BLaER1 (cell line): ENCODE results near the gene SLC23A2.

ENCODE experiments used
- H3K27ac ChIP-seq: shearing (Covaris generic); formaldehyde crosslinking; 2 replicates; pipeline ENCODE4 v1.8.1; 2022
- H3K27me3 ChIP-seq: shearing (Covaris generic); formaldehyde crosslinking; 2 replicates; pipeline ENCODE4 v1.8.1; 2022
- H3K36me3 ChIP-seq: shearing (Covaris generic); formaldehyde crosslinking; 2 replicates; pipeline ENCODE4 v1.8.1; 2022
- H3K4me1 ChIP-seq: shearing (Covaris generic); formaldehyde crosslinking; 2 replicates; pipeline ENCODE4 v1.8.1; 2022
- H3K4me2 ChIP-seq: shearing (Covaris generic); formaldehyde crosslinking; 2 replicates; pipeline ENCODE4 v1.8.1; 2022
- H3K4me3 ChIP-seq: shearing (Covaris generic); formaldehyde crosslinking; 2 replicates; pipeline ENCODE4 v1.8.1; 2022
- H3K9ac ChIP-seq: shearing (Covaris generic); formaldehyde crosslinking; 2 replicates; pipeline ENCODE4 v1.8.1; 2022
- H3K9me3 ChIP-seq: shearing (Covaris generic); formaldehyde crosslinking; 2 replicates; pipeline ENCODE4 v1.8.1; 2022
- H4K20me1 ChIP-seq: shearing (Covaris generic); formaldehyde crosslinking; 2 replicates; pipeline ENCODE4 v1.8.1; 2022
- Cebpa-rat ChIP-seq: shearing (Covaris generic); IDR thresholded peaks from 2 replicates; pipeline ENCODE4 v1.8.1; 2022

Gene SLC23A2

DNA sequence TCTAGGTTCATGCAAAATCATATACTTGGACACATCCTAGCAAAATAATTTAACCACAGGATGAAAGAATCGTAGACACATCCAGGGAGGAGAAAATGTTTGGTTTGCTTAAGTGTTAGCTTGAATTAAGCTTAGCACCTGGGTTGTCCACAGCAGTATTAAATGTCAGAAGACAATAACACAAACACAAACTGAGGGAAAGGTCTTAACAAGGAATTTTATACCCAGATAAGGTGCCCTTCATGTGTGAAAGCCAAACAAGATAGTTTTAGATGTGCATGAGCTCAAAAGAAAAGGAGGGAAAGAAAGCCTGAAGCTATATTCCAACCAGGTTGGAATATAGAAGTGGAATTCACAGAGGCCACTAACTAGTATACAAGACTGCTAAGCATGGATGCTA is 49.1 kb downstream of the SLC23A2 start:
- TF ChIP-seq Cebpa-rat: no peak
- Histone ChIP-seq H3K4me3 (no peak overlapping the region), H3K9ac (no peak overlapping the region), H4K20me1 (peaks cover 63% of the 10 kb centered on the region; the same call in 1 of the 2 replicates), H3K36me3 (peaks cover 42% of the 10 kb centered on the region), H3K27me3 (no peaks in the 10 kb centered on the region), H3K27ac (no peak overlapping the region), H3K4me2 (no peak overlapping the region), H3K9me3 (peaks cover 21% of the 10 kb centered on the region), H3K4me1 (no peaks in the 10 kb centered on the region)

DNA sequence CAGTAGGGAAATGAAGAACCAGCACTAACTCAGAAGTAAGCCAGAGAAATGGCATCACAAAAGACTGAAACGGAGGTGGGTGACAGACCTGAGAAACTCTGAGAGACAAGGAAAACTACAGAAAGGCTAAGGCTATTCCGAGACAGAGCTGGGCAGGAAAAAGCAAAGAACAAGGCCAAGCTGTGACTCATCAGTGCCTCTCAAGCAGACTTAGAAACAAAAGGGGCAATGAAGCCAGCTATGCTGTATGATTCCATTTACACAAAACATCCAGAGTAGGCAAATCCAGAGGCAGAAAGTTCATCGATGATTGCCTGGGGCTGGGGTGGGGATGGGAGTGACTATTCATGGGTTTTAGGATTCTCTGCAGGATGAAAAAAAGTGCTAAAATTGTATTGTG is 50.0 kb downstream of the SLC23A2 start:
- Histone ChIP-seq H3K9me3 (peaks cover 21% of the 10 kb centered on the region), H3K4me1 (no peaks in the 10 kb centered on the region), H3K27me3 (no peaks in the 10 kb centered on the region), H4K20me1 (peaks cover 63% of the 10 kb centered on the region), H3K4me3 (no peak overlapping the region), H3K9ac (no peak overlapping the region), H3K27ac (no peak overlapping the region), H3K4me2 (no peak overlapping the region), H3K36me3 (peaks cover 51% of the 10 kb centered on the region)
- TF ChIP-seq Cebpa-rat: no peak

GRCh38 chr20:4950841-4951240 is 50.5 kb downstream of the SLC23A2 start:
- H3K27me3 ChIP-seq: no peaks in the 10 kb centered on the region
- no peak overlapping the region for H3K4me3 ChIP-seq
- no peak overlapping the region for H3K4me2 ChIP-seq
- H3K9me3 ChIP-seq: peaks cover 21% of the 10 kb centered on the region
- H3K4me1 ChIP-seq: no peaks in the 10 kb centered on the region
- H3K36me3 ChIP-seq: peaks cover 55% of the 10 kb centered on the region
- no peak overlapping the region for H3K9ac ChIP-seq
- TF ChIP-seq Cebpa-rat: no peak
- H4K20me1 ChIP-seq: peaks cover 65% of the 10 kb centered on the region
- no peak overlapping the region for H3K27ac ChIP-seq

DNA sequence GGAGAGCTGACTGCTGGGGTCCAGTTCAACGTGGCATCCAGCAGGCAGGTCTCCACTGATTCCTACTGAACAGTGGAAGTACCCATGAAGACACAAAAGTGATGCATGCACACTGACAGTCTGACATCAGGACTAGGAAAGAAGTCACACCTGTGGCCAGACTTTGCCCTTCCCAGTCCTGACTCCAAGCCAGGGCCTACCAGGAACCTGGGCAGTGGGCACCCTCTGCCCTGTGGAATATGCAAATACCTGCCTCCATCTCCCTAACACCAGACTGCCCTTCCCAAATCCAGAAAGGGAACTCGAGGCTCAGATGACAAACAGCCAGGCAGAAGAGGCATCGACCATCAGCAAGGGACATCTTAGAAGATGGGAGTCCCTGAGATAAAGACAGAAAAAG is 50.9 kb downstream of the SLC23A2 start:
- Histone ChIP-seq H3K4me3 (no peak overlapping the region), H3K9me3 (peaks cover 21% of the 10 kb centered on the region)
- no peak for TF ChIP-seq Cebpa-rat

GRCh38 chr20:4949833-4950178 is 51.5 kb downstream of the SLC23A2 start:
- peaks cover 21% of the 10 kb centered on the region for H3K9me3 ChIP-seq
- H3K27ac ChIP-seq: no peak overlapping the region
- H3K4me2 ChIP-seq: no peak overlapping the region
- H3K9ac ChIP-seq: no peak overlapping the region
- no peaks in the 10 kb centered on the region for H3K4me1 ChIP-seq
- H4K20me1 ChIP-seq: peaks cover 63% of the 10 kb centered on the region
- H3K36me3 ChIP-seq: peaks cover 57% of the 10 kb centered on the region
- no peaks in the 10 kb centered on the region for H3K27me3 ChIP-seq
- H3K4me3 ChIP-seq: no peak overlapping the region
- TF ChIP-seq Cebpa-rat: no peak

More for the DNA sequence above, 50.9 kb downstream of the SLC23A2 start:
- H4K20me1 ChIP-seq: peaks cover 65% of the 10 kb centered on the region
- no peaks in the 10 kb centered on the region for H3K27me3 ChIP-seq
- no peaks in the 10 kb centered on the region for H3K4me1 ChIP-seq
- H3K27ac ChIP-seq: no peak overlapping the region
- H3K9ac ChIP-seq: no peak overlapping the region
- peaks cover 57% of the 10 kb centered on the region for H3K36me3 ChIP-seq
- no peak overlapping the region for H3K4me2 ChIP-seq

- H3K4me1 ChIP-seq: peaks cover under 1% of the 10 kb centered on the region
- H3K4me3 ChIP-seq: no peak overlapping the region
- peaks cover 13% of the 10 kb centered on the region for H3K9me3 ChIP-seq
- no peak for TF ChIP-seq Cebpa-rat
- no peaks in the 10 kb centered on the region for H3K27me3 ChIP-seq
- no peak overlapping the region for H3K4me2 ChIP-seq
- H4K20me1 ChIP-seq: peaks cover 73% of the 10 kb centered on the region
- H3K27ac ChIP-seq: no peak overlapping the region
- no peak overlapping the region for H3K9ac ChIP-seq
- peaks cover 52% of the 10 kb centered on the region for H3K36me3 ChIP-seq
Observed at GRCh38 chr20:4947817-4948559, 53.3 kb downstream of the SLC23A2 start.

DNA sequence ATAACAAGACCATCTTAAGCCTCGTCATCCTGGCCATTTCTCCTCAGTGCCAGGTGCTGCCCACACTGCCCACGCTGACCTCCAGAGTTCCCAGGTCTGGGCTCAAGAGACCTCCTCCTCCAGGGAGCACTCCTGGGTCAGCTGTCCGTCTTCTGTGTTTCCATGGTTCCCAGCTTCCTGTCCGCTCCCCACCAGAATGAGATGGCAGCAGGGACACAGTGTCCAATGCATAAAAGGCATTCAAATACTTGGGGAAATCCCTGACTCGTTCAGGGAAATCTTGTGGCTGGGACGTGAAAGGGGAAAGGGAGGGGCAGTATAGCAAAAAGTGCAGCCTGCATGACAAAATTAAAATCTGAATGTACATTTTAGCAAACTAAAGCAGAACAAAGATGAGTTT is 54.3 kb downstream of the SLC23A2 start:
- H3K36me3 ChIP-seq: peaks cover 42% of the 10 kb centered on the region
- H3K4me2 ChIP-seq: no peak overlapping the region
- no peak overlapping the region for H3K27ac ChIP-seq
- peaks cover 83% of the 10 kb centered on the region for H4K20me1 ChIP-seq
- H3K27me3 ChIP-seq: no peaks in the 10 kb centered on the region
- H3K9me3 ChIP-seq: peaks cover 3% of the 10 kb centered on the region
- H3K4me1 ChIP-seq: peaks cover 11% of the 10 kb centered on the region
- TF ChIP-seq Cebpa-rat: no peak
- no peak overlapping the region for H3K4me3 ChIP-seq
- H3K9ac ChIP-seq: no peak overlapping the region

DNA sequence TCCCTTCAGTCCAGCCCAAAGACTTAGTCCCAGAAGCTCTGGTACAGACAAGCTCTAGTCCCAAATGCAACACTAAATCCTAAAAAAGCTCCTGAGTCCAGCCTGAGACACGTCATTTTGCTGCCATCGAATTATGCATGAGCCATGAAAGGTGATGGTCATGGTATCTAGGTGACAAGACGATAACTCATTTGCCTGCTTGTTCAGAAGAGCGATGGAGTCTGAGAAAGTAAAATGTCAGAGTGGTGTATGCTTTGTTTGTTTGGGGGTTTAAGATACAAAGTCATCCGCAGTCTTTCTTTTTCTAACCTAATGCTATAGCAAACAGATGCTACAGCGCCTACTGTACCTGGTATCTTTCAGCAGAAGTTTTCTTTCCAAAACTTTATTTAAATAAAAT is 54.7 kb downstream of the SLC23A2 start:
- peaks cover 15% of the 10 kb centered on the region for H3K4me1 ChIP-seq
- peaks cover 38% of the 10 kb centered on the region for H3K36me3 ChIP-seq
- H3K4me3 ChIP-seq: no peak overlapping the region
- no peaks in the 10 kb centered on the region for H3K27me3 ChIP-seq
- H3K9me3 ChIP-seq: no peaks in the 10 kb centered on the region
- no peak for TF ChIP-seq Cebpa-rat
- no peak overlapping the region for H3K27ac ChIP-seq
- peaks cover 86% of the 10 kb centered on the region for H4K20me1 ChIP-seq
- H3K4me2 ChIP-seq: no peak overlapping the region
- H3K9ac ChIP-seq: no peak overlapping the region

GRCh38 chr20:4944518-4945313 is 56.6 kb downstream of the SLC23A2 start:
- Histone ChIP-seq H3K4me3 (no peak overlapping the region), H3K9me3 (no peaks in the 10 kb centered on the region), H3K36me3 (peaks cover 34% of the 10 kb centered on the region), H3K4me2 (no peak overlapping the region), H3K9ac (no peak overlapping the region), H4K20me1 (peaks cover 74% of the 10 kb centered on the region), H3K27ac (no peak overlapping the region), H3K27me3 (no peaks in the 10 kb centered on the region), H3K4me1 (peaks cover 23% of the 10 kb centered on the region)
- no peak for TF ChIP-seq Cebpa-rat

DNA sequence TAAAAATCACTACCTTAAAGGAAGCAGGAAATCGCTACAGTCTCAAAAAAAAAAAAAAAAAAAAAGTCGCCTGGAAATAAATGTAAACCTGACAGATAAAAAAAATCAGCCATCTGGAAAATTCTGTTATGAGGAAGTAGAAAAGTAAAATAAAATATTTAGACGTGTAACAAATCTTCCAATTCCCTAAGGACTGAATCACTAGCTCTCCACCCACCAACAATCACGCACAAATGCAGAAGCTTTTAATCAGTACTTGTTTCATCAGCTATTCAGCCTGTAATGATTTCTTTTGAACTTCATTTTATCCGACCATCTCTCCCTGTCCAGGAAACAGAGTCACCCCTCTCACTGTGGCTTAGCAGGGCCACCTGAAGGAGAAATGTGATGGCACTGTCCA is 59.0 kb downstream of the SLC23A2 start:
- H3K9me3 ChIP-seq: no peaks in the 10 kb centered on the region
- H4K20me1 ChIP-seq: peaks cover 74% of the 10 kb centered on the region
- peak overlapping the region; percentile 60 for H3K4me2 ChIP-seq
- H3K27me3 ChIP-seq: no peaks in the 10 kb centered on the region
- H3K36me3 ChIP-seq: peaks cover 36% of the 10 kb centered on the region
- TF ChIP-seq Cebpa-rat: no peak
- peaks cover 23% of the 10 kb centered on the region for H3K4me1 ChIP-seq
- H3K27ac ChIP-seq: no peak overlapping the region
- no peak overlapping the region for H3K9ac ChIP-seq
- no peak overlapping the region for H3K4me3 ChIP-seq
